ENCODE measurements around the gene MAST3.
A peak's percentile ranks its signal among the peaks of the same experiment; 100 is the strongest.

The MAST3 gene

GRCh38 chr19:18097217-18097992 lies at the start of gene MAST3:
Gene MAST3 (plus strand): TSS chr19:18097778. CDS start chr19:18097793, 15 bp downstream.
- peak; percentile 96 for DNase-seq (ENCODE audit: low spot score)

GRCh38 chr19:18049385-18049784 lies 48.2 kb upstream of the MAST3 start:
- DNase-seq (ENCODE audit: low spot score) = no peak

- DNase-seq (ENCODE audit: low spot score) = no peak
Measured at GRCh38 chr19:18051887-18052286, 45.7 kb upstream of the MAST3 start.

- DNase-seq (ENCODE audit: low spot score) = no peak
Measured at GRCh38 chr19:18053576-18054219, 43.9 kb upstream of the MAST3 start.

- no peak for DNase-seq (ENCODE audit: low spot score)
Measured at GRCh38 chr19:18055967-18056366, 41.6 kb upstream of the MAST3 start.

- DNase-seq (ENCODE audit: low spot score) = no peak
Measured at GRCh38 chr19:18057557-18057956, 40.0 kb upstream of the MAST3 start.

- peak; percentile 88 for DNase-seq (ENCODE audit: low spot score)
Measured at GRCh38 chr19:18058208-18059009, 39.2 kb upstream of the MAST3 start.

- no peak for DNase-seq (ENCODE audit: low spot score)
Measured at GRCh38 chr19:18059297-18059696, 38.3 kb upstream of the MAST3 start.

- no peak for DNase-seq (ENCODE audit: low spot score)
Measured at GRCh38 chr19:18059902-18060301, 37.7 kb upstream of the MAST3 start.

GRCh38 chr19:18060472-18060871 lies 37.1 kb upstream of the MAST3 start:
- DNase-seq (ENCODE audit: low spot score) = no peak

GRCh38 chr19:18062028-18062427 lies 35.5 kb upstream of the MAST3 start:
- no peak for DNase-seq (ENCODE audit: low spot score)

- DNase-seq (ENCODE audit: low spot score) = no peak
Measured at GRCh38 chr19:18063463-18063862, 34.1 kb upstream of the MAST3 start.

GRCh38 chr19:18065173-18065495 lies 32.4 kb upstream of the MAST3 start:
- no peak for DNase-seq (ENCODE audit: low spot score)

GRCh38 chr19:18068395-18068794 lies 29.2 kb upstream of the MAST3 start:
- DNase-seq (ENCODE audit: low spot score) = no peak

GRCh38 chr19:18069383-18069782 lies 28.2 kb upstream of the MAST3 start:
- DNase-seq (ENCODE audit: low spot score) = no peak

- DNase-seq (ENCODE audit: low spot score) = no peak
Measured at GRCh38 chr19:18070181-18070580, 27.4 kb upstream of the MAST3 start.

GRCh38 chr19:18072335-18072734 lies 25.2 kb upstream of the MAST3 start:
- DNase-seq (ENCODE audit: low spot score) = no peak

GRCh38 chr19:18073197-18073596 lies 24.4 kb upstream of the MAST3 start:
- no peak for DNase-seq (ENCODE audit: low spot score)

GRCh38 chr19:18074192-18074591 lies 23.4 kb upstream of the MAST3 start:
- DNase-seq (ENCODE audit: low spot score) = no peak

GRCh38 chr19:18083929-18084684 lies 13.5 kb upstream of the MAST3 start:
- DNase-seq (ENCODE audit: low spot score) = no peak

GRCh38 chr19:18085702-18086457 lies 11.7 kb upstream of the MAST3 start:
- DNase-seq (ENCODE audit: low spot score) = no peak

All from germinal center (tissue), 1 donor.